Brain microvascular endothelial cell (primary cell): ENCODE data around the gene THRB.
A peak's percentile ranks its signal among the peaks of the same experiment; 100 is the strongest.

Experiments
- DNase-seq: peaks from one replicate; pipeline ENCODE4 v3.0.0-alpha.2; 2020
- H3K27ac ChIP-seq: fragments of 250-450 bp; sonication (Bioruptor Pico); 2 replicates; pipeline ENCODE4 v1.5.1; 2020; ENCODE audit warnings: mild to moderate bottlenecking, moderate library complexity
- H3K27me3 ChIP-seq: fragments of 250-450 bp; sonication (Bioruptor Pico); replicated peaks from 2 replicates; pipeline ENCODE4 v1.5.1; 2020; ENCODE audit warnings: mild to moderate bottlenecking
- H3K36me3 ChIP-seq: fragments of 250-450 bp; sonication (Bioruptor Pico); replicated peaks from 2 replicates; pipeline ENCODE4 v1.5.1; 2020; ENCODE audit warnings: mild to moderate bottlenecking
- H3K4me3 ChIP-seq: 2 replicates; pipeline ENCODE4 v1.5.1; 2011; ENCODE audit warnings: low read depth, mild to moderate bottlenecking, control low read depth, low read length, moderate library complexity
- CTCF ChIP-seq: IDR thresholded peaks from 2 replicates; pipeline ENCODE4 v1.5.1; 2011; ENCODE audit warnings: low read depth, mild to moderate bottlenecking, moderate library complexity, low read length, control low read depth, inconsistent platforms; ENCODE audit errors: missing control alignments
- in situ Hi-C: cut with HindIII; loops from 2 replicates; pipeline ENCODE4 v1.10.0; 2017; ENCODE audit warnings: low sequenced_read_pairs, low pct_ligation_motif_present

THRB gene

GRCh38 chr3:24133436-24133835, 361.2 kb downstream of the THRB start:
- Histone ChIP-seq H3K4me3 (no peak overlapping the region), H3K27ac (no peak overlapping the region), H3K36me3 (no peaks in the 10 kb centered on the region), H3K27me3 (no peaks in the 10 kb centered on the region)
- no peak for TF ChIP-seq CTCF
- in situ Hi-C loops = no loop called here
- DNase-seq = no peak

- no peak for TF ChIP-seq CTCF
- Histone ChIP-seq H3K27ac (no peak overlapping the region), H3K27me3 (no peaks in the 10 kb centered on the region), H3K36me3 (no peaks in the 10 kb centered on the region), H3K4me3 (no peak overlapping the region)
- in situ Hi-C loops = no loop called here
- DNase-seq = no peak
Measured at GRCh38 chr3:24129549-24129948, 365.1 kb downstream of the THRB start.

- in situ Hi-C loops = no loop called here
- DNase-seq = no peak
- no peak overlapping the region for H3K4me3 ChIP-seq
- no peak for TF ChIP-seq CTCF
- H3K36me3 ChIP-seq = no peaks in the 10 kb centered on the region
- H3K27ac ChIP-seq = no peak overlapping the region
- no peaks in the 10 kb centered on the region for H3K27me3 ChIP-seq
Measured at GRCh38 chr3:24128199-24129005, 366.2 kb downstream of the THRB start.

GRCh38 chr3:24123596-24123995, 371.1 kb downstream of the THRB start:
- no peaks in the 10 kb centered on the region for H3K27me3 ChIP-seq
- H3K4me3 ChIP-seq = no peak overlapping the region
- DNase-seq = peak; percentile 57
- TF ChIP-seq CTCF = no peak
- H3K36me3 ChIP-seq = no peaks in the 10 kb centered on the region
- in situ Hi-C loops = no loop called here
- no peak overlapping the region for H3K27ac ChIP-seq

GRCh38 chr3:24120434-24120833, 374.2 kb downstream of the THRB start:
- H3K27ac ChIP-seq = no peak overlapping the region
- H3K27me3 ChIP-seq = no peaks in the 10 kb centered on the region
- no peak overlapping the region for H3K4me3 ChIP-seq
- no peaks in the 10 kb centered on the region for H3K36me3 ChIP-seq
- in situ Hi-C loops = no loop called here
- TF ChIP-seq CTCF = no peak
- DNase-seq = no peak

- no peaks in the 10 kb centered on the region for H3K27me3 ChIP-seq
- H3K36me3 ChIP-seq = no peaks in the 10 kb centered on the region
- no peak overlapping the region for H3K27ac ChIP-seq
- no peak for TF ChIP-seq CTCF
- H3K4me3 ChIP-seq = no peak overlapping the region
- in situ Hi-C loops = no loop called here
- peak; percentile 9 for DNase-seq
Measured at GRCh38 chr3:24119321-24119751, 375.3 kb downstream of the THRB start.
